ENCODE measurements around the gene TRIM10.

The TRIM10 gene, protein sequence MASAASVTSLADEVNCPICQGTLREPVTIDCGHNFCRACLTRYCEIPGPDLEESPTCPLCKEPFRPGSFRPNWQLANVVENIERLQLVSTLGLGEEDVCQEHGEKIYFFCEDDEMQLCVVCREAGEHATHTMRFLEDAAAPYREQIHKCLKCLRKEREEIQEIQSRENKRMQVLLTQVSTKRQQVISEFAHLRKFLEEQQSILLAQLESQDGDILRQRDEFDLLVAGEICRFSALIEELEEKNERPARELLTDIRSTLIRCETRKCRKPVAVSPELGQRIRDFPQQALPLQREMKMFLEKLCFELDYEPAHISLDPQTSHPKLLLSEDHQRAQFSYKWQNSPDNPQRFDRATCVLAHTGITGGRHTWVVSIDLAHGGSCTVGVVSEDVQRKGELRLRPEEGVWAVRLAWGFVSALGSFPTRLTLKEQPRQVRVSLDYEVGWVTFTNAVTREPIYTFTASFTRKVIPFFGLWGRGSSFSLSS

GRCh38 chr6:30160785-30161531 lies at the start of gene TRIM10:
TRIM10 (minus strand) TSS chr6:30161211; CDS start chr6:30160858, 353 bp downstream.
- no peak for DNase-seq

GRCh38 chr6:30207619-30208295 lies 46.7 kb upstream of the TRIM10 start:
- no peak for DNase-seq

GRCh38 chr6:30206799-30207618 lies 46.0 kb upstream of the TRIM10 start:
- no peak for DNase-seq

GRCh38 chr6:30206152-30206551 lies 45.1 kb upstream of the TRIM10 start:
- DNase-seq, result no peak

DNA sequence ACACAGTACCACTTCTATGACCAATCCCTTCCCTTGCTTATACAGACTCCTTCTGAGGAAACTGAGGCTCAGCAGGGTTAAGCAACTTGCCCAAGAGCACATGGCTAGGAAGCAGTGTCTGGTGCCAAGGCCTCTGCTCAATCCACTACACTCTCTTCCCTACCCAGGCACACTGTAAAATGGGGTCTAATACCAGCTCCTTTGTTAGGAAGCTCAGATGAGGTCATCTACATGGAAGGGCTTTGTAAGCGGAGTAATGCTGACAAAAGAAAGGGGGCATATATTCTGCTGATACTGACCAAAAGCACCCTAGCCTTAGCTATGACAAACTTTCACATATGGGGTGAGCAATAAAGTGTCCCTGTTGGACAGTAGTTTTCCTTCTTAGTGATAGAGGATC lies 43.1 kb upstream of the TRIM10 start:
- no peak for DNase-seq

- DNase-seq, result no peak
These were observed 41.4 kb upstream of the TRIM10 start for GRCh38 chr6:30202366-30202765.

GRCh38 chr6:30200551-30201281 lies 39.7 kb upstream of the TRIM10 start:
- DNase-seq, result no peak

GRCh38 chr6:30198166-30199084 lies 37.4 kb upstream of the TRIM10 start:
- DNase-seq, result no peak

GRCh38 chr6:30196376-30196775 lies 35.4 kb upstream of the TRIM10 start:
- DNase-seq, result no peak

DNA sequence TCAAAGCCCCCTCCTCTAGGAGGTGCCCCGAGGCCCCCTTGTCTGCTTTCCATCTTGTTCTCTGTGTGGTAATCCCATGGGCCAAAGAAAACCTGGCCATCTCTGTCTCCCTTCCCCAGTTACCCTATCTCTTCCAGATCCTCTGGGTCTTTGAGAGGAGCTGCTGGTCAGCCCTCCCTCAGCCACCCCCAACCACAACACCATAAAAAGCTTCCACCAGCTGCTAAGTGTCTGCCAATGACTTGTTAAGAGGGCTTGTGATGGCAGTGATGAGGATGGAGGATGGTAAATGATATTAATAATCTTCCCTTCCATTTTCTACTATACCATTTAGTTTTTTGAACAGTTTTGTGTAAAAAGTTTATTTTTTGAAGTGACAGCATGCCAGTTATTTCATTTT lies 34.9 kb upstream of the TRIM10 start:
- no peak for DNase-seq

DNA sequence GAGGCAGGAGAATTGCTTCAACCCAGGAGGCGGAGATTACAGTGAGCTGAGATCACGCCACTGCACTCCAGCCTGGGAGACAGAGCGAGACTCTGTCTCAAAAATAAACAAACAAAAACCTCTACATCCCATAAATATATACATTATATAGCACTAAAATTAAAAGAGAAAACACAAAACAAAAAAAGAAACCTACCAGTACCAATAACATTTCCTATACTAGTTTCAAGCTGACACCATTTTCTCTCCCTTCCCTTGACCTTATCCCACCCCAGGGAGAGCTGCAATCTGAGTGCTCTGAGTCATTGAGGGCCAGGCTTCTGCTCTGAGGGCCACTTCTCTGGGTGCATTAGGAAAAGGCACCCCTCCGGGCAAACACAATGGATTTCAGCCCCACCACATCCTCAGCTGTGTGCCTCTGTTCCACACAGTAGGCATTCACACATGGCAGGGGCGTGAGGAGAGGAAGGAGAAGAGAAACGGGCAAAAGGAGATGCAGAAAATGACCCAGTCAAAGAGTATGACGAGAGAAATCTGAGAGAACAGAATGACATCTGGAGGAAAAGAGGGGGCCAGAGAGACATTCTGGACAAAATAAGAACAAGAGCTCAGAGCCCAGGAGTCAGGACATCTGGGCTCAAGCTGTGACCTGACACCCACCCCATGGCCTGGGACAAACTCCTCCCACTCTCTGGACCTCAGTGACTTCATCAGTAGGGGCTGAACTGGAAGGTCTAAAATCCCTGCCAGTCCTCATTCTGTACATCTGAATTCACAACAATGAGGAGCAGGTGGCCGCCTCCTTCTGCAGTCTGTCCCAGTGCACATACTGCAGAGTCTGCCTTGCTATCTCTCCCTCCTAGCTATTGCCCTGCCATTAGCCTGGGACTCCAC lies 34.0 kb upstream of the TRIM10 start:
- no peak for DNase-seq

- DNase-seq, result no peak
These were observed 31.1 kb upstream of the TRIM10 start for GRCh38 chr6:30192076-30192475.

DNA sequence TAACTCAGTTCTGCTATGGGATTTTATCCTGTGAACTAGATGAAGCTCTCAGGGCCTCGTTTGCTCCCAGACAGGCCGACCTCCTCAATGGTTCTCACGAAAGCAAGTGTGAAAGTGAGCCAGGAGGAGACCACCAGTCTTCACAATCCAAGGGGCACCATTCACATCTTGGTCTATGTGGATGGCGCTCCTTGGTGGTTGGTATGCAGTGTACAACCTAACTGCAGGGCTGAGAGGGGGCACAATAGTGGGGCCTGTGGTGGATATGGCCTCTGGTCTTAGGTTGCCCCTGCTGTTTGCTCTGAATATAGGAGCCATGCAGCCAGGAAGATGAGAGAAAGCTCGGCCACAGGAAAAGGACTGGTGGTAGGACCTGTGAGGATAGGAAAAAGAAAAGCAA lies 27.5 kb upstream of the TRIM10 start:
- no peak for DNase-seq

DNA sequence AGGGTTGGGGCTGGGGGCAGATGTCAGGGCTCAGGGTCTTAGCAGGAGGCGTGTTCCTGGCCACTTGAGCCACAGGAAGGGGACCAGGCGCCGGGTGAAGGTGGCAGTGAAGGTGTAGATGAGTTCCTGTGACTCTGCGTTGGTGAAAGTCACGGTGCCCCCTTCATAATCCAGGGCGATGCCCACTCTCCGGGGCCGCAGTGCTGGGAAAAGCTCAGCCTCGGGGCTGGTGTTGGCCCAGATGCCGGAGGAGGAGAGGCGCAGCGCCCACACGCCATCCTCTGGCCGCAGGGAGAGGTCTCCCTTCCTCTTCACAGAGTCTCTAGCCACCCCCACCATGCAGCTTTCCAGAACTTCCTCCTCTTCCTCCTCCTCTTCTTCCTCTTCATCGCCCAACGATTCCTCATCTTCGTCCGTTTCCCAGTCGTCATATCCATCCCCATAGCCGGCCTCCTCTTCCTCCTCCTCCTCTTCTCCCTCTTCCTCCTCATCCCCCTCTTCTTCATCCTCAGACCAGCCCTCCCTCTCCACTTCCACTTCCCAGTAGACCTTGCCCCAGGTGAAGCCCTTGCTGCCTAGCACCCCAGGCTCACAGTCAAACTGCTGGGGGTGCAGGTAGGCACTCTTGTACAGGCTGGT lies 25.0 kb upstream of the TRIM10 start:
- DNase-seq, result no peak

DNA sequence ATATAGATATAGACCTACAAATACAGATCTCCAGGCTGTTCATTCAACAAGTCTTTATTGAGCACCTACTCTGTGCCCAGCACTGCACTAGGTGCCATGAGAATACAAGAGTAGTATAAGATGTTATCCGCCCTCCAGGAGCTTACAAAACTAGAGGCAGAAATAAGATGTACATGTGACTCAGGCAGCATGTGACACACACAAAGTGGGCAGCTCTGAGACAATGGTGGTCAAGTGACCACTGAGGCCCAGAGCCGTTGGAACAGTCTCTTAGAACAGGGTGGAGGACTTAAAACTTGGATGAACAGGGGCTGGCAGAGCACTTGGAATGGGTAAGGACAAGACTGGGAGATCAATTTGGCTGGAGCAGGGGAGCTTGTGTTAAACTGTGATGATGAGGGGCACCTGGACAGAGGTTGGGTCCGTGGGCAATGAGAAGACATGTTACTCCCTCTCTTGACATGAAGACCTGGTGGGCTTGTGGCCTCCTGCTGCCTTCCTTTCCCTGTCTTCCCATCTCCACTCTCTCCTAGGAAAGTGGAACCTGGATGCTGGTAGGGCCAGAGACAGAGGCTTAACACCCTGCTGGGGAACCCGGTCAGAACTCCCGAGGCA lies 23.5 kb upstream of the TRIM10 start:
- DNase-seq, result no peak

DNA sequence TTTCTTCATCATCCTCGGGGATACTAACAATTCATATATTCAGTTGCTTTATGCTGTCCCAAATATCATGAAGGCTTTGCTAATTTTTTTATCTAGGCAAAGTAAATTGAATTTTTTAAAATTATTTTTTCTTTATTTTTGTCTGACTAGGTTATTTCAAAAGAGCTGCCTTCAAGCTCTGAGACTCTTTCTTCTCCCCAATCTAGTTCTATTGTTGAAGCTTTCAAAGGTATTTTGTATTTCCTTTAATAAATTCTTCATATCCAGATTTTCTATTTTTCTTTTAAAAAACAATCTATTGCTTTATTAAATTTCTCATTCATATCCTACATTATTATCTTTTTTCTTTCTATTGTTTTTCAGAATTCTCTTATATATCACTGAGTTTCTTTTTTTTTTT lies 19.1 kb upstream of the TRIM10 start:
- DNase-seq, result no peak

- DNase-seq, result no peak
These were observed 17.8 kb upstream of the TRIM10 start for GRCh38 chr6:30178837-30179236.

DNA sequence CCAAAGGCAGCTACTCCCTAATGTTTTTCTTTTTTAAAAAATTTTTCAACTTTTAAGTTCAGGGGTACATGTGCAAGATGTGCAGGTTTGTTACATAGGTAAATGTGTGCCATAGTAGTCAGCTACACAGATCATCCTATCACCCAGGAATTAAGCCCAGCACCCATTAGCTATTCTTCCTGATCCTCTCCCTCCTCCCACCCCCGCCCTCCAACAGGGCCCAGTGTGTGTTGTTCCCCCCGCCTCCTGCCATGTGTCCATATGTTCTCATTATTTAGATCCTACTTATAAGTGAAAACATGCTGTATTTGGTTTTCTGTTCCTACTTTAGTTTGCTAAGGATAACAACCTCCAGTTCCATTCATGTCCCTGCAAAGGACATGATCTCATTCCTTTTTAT lies 14.8 kb upstream of the TRIM10 start:
- DNase-seq, result no peak

GRCh38 chr6:30172681-30173080 lies 11.7 kb upstream of the TRIM10 start:
- DNase-seq, result no peak
